ENCODE data around the gene OAS2. TPM values are rescaled to one million over a fixed set of nuclear protein-coding genes. Genes with fewer than 3 reads are reported as not detected.

The OAS2 gene
- total and polyA plus RNA-seq, 10 of the 15 experiments (the other 5 are each of a cell fraction or from before 2014, with no cell fraction given) = 32.4 to 290 (median 90.2) TPM

- TF ChIP-seq IRF3 (IDR thresholded peaks at IDR 0.05) = no peak
- peak; percentile 54; the same call in 1 of the 2 replicates for TF ChIP-seq NKRF (conservative IDR thresholded peaks at IDR 0.05)
- no peak for TF ChIP-seq RAD21 (IDR thresholded peaks at IDR 0.05; ENCODE audit: insufficient read depth, low read depth, low read length)
- TF ChIP-seq FOS (IDR thresholded peaks at IDR 0.05; ENCODE audit: borderline replicate concordance, extremely low read depth, insufficient read length) = no peak
- TF ChIP-seq JUNB (IDR thresholded peaks at IDR 0.05) = no peak
- no peak for TF ChIP-seq MYB (IDR thresholded peaks at IDR 0.05; ENCODE audit: borderline replicate concordance, low read depth, low read length)
- TF ChIP-seq SP1 (IDR thresholded peaks at IDR 0.05; ENCODE audit: low read depth, low read length) = no peak
- no peak for TF ChIP-seq ZBED1 (IDR thresholded peaks at IDR 0.05; ENCODE audit: borderline replicate concordance)
- TF ChIP-seq PAX8 (IDR thresholded peaks at IDR 0.05) = no peak
- no peak for TF ChIP-seq ZSCAN29 (IDR thresholded peaks at IDR 0.05)
- no peak for TF ChIP-seq EZH2 (IDR thresholded peaks at IDR 0.05; ENCODE audit: borderline replicate concordance, control insufficient read depth, low read depth, low read length)
- peak; percentile 28; the same call in 1 of the 2 replicates for TF ChIP-seq RB1 (IDR thresholded peaks at IDR 0.05; ENCODE audit: borderline replicate concordance)
Measured at GRCh38 chr12:112937741-112938719, 40.3 kb upstream of the OAS2 start, which contains the start of gene OAS3 (continued).
